Measurements from ENCODE around the gene AGPS.

DNA sequence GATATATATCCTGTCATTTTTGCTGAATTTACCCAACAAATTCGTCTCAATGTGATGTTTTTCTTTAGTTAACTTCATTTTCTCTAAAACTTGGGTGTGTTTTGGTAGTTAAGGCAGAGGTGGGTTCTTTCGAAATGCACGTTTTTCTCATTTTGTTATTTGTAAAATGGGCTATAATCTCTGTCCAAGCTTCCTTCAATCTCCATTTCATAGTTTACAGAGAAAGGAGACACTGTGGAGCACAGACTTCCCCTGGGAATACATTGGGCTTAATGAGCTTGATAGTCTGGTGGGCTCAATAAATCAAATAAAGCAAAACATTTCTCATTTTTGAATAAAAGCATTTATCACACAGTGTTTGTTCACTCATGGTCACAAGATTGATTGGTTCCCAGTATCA is 145.1 kb downstream of the AGPS start:
- TF ChIP-seq, protein P1, sequence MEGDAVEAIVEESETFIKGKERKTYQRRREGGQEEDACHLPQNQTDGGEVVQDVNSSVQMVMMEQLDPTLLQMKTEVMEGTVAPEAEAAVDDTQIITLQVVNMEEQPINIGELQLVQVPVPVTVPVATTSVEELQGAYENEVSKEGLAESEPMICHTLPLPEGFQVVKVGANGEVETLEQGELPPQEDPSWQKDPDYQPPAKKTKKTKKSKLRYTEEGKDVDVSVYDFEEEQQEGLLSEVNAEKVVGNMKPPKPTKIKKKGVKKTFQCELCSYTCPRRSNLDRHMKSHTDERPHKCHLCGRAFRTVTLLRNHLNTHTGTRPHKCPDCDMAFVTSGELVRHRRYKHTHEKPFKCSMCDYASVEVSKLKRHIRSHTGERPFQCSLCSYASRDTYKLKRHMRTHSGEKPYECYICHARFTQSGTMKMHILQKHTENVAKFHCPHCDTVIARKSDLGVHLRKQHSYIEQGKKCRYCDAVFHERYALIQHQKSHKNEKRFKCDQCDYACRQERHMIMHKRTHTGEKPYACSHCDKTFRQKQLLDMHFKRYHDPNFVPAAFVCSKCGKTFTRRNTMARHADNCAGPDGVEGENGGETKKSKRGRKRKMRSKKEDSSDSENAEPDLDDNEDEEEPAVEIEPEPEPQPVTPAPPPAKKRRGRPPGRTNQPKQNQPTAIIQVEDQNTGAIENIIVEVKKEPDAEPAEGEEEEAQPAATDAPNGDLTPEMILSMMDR (IDR thresholded peaks at IDR 0.05): no peak
- TF ChIP-seq POLR2A (IDR thresholded peaks at IDR 0.05): no peak

All from heart left ventricle (tissue), 13 donors.